ENCODE results near the gene GBX2. TPM values are rescaled to one million over a fixed set of nuclear protein-coding genes. Genes with fewer than 3 reads are reported as not detected.

The GBX2 gene
- total and polyA plus RNA-seq, 2 donors: 0.02 TPM; not detected in 1

GRCh38 chr2:236159778-236160170 lies 8.4 kb downstream of the GBX2 start:
- Histone ChIP-seq H3K9me3 (ENCODE audit: control insufficient read depth in 2 of 2, insufficient read depth in 1 of 2, low read length in 1 of 2) (no peaks in the 10 kb centered on the region), H3K27ac (ENCODE audit: low read depth in 1 of 2, low read length in 1 of 2) (no peak overlapping the region), H3K36me3 (ENCODE audit: control insufficient read depth in 2 of 2, insufficient read depth in 2 of 2, low read length in 1 of 2) (no peaks in the 10 kb centered on the region), H3K4me1 (ENCODE audit: control insufficient read depth in 2 of 2, insufficient read depth in 2 of 2, low read length in 2 of 2) (no peaks in the 10 kb centered on the region), H3K27me3 (ENCODE audit: control insufficient read depth in 2 of 2, insufficient read depth in 1 of 2, low read length in 1 of 2) (peaks cover 70 to 86% of the 10 kb centered on the region in 2 donors), H3K4me3 (ENCODE audit: low read length in 2 of 2) (no peak overlapping the region)
- 11% methylated on average over 33 of the region's 33 CpGs for WGBS
- DNase-seq (ENCODE audit: low read depth in 6 of 9, low spot score in 9 of 9): no peak

- peaks cover 64 to 80% of the 10 kb centered on the region in 2 donors for H3K27me3 ChIP-seq (ENCODE audit: control insufficient read depth in 2 of 2, insufficient read depth in 1 of 2, low read length in 1 of 2)
These were observed 9.0 kb downstream of the GBX2 start for GRCh38 chr2:236158969-236159777.

GRCh38 chr2:236157815-236158498 lies 10.2 kb downstream of the GBX2 start:
- Histone ChIP-seq H3K27me3 (ENCODE audit: control insufficient read depth in 2 of 2, insufficient read depth in 1 of 2, low read length in 1 of 2) (peaks cover 52 to 67% of the 10 kb centered on the region in 2 donors), H3K4me3 (ENCODE audit: low read length in 2 of 2) (no peak overlapping the region), H3K4me1 (ENCODE audit: control insufficient read depth in 2 of 2, insufficient read depth in 2 of 2, low read length in 2 of 2) (no peaks in the 10 kb centered on the region), H3K9me3 (ENCODE audit: control insufficient read depth in 2 of 2, insufficient read depth in 1 of 2, low read length in 1 of 2) (peaks cover 0 to 1% of the 10 kb centered on the region in 2 donors), H3K36me3 (ENCODE audit: control insufficient read depth in 2 of 2, insufficient read depth in 2 of 2, low read length in 1 of 2) (no peaks in the 10 kb centered on the region), H3K27ac (ENCODE audit: low read depth in 1 of 2, low read length in 1 of 2) (no peak overlapping the region)
- DNase-seq (ENCODE audit: low read depth in 6 of 9, low spot score in 9 of 9): no peak
- WGBS: 89% methylated on average over 10 of the region's 10 CpGs

More at GRCh38 chr2:236158969-236159777, 9.0 kb downstream of the GBX2 start:
- 11% methylated on average over 45 of the region's 45 CpGs for WGBS
- no peak overlapping the region for H3K4me3 ChIP-seq (ENCODE audit: low read length in 2 of 2)
- no peaks in the 10 kb centered on the region for H3K9me3 ChIP-seq (ENCODE audit: control insufficient read depth in 2 of 2, insufficient read depth in 1 of 2, low read length in 1 of 2)
- no peaks in the 10 kb centered on the region for H3K4me1 ChIP-seq (ENCODE audit: control insufficient read depth in 2 of 2, insufficient read depth in 2 of 2, low read length in 2 of 2)
- H3K36me3 ChIP-seq (ENCODE audit: control insufficient read depth in 2 of 2, insufficient read depth in 2 of 2, low read length in 1 of 2): no peaks in the 10 kb centered on the region
- no peak overlapping the region for H3K27ac ChIP-seq (ENCODE audit: low read depth in 1 of 2, low read length in 1 of 2)
- DNase-seq (ENCODE audit: low read depth in 6 of 9, low spot score in 9 of 9): no peak

- no peaks in the 10 kb centered on the region for H3K36me3 ChIP-seq (ENCODE audit: control insufficient read depth in 2 of 2, insufficient read depth in 2 of 2, low read length in 1 of 2)
- 89% methylated on average over 6 of the region's 6 CpGs for WGBS
- peaks cover 46 to 61% of the 10 kb centered on the region in 2 donors for H3K27me3 ChIP-seq (ENCODE audit: control insufficient read depth in 2 of 2, insufficient read depth in 1 of 2, low read length in 1 of 2)
These were observed 10.8 kb downstream of the GBX2 start for GRCh38 chr2:236157366-236157765.

GRCh38 chr2:236156860-236157194 lies 11.4 kb downstream of the GBX2 start:
- H3K4me1 ChIP-seq (ENCODE audit: control insufficient read depth in 2 of 2, insufficient read depth in 2 of 2, low read length in 2 of 2): no peaks in the 10 kb centered on the region
- H3K27me3 ChIP-seq (ENCODE audit: control insufficient read depth in 2 of 2, insufficient read depth in 1 of 2, low read length in 1 of 2): peaks cover 40 to 56% of the 10 kb centered on the region in 2 donors
- H3K36me3 ChIP-seq (ENCODE audit: control insufficient read depth in 2 of 2, insufficient read depth in 2 of 2, low read length in 1 of 2): no peaks in the 10 kb centered on the region
- no peak overlapping the region for H3K27ac ChIP-seq (ENCODE audit: low read depth in 1 of 2, low read length in 1 of 2)
- peaks cover 1 to 3% of the 10 kb centered on the region in 2 donors for H3K9me3 ChIP-seq (ENCODE audit: control insufficient read depth in 2 of 2, insufficient read depth in 1 of 2, low read length in 1 of 2)
- H3K4me3 ChIP-seq (ENCODE audit: low read length in 2 of 2): no peak overlapping the region
- DNase-seq (ENCODE audit: low read depth in 6 of 9, low spot score in 9 of 9): no peak
- 82% methylated on average over 7 of the region's 7 CpGs for WGBS

More at GRCh38 chr2:236157366-236157765, 10.8 kb downstream of the GBX2 start:
- Histone ChIP-seq H3K4me1 (ENCODE audit: control insufficient read depth in 2 of 2, insufficient read depth in 2 of 2, low read length in 2 of 2) (no peaks in the 10 kb centered on the region), H3K4me3 (ENCODE audit: low read length in 2 of 2) (no peak overlapping the region), H3K27ac (ENCODE audit: low read depth in 1 of 2, low read length in 1 of 2) (no peak overlapping the region), H3K9me3 (ENCODE audit: control insufficient read depth in 2 of 2, insufficient read depth in 1 of 2, low read length in 1 of 2) (peaks cover 1 to 3% of the 10 kb centered on the region in 2 donors)
- no peak for DNase-seq (ENCODE audit: low read depth in 6 of 9, low spot score in 9 of 9)

- Histone ChIP-seq H3K36me3 (ENCODE audit: control insufficient read depth in 2 of 2, insufficient read depth in 2 of 2, low read length in 1 of 2) (no peaks in the 10 kb centered on the region), H3K27ac (ENCODE audit: low read depth in 1 of 2, low read length in 1 of 2) (no peak overlapping the region), H3K4me1 (ENCODE audit: control insufficient read depth in 2 of 2, insufficient read depth in 2 of 2, low read length in 2 of 2) (no peaks in the 10 kb centered on the region), H3K4me3 (ENCODE audit: low read length in 2 of 2) (no peak overlapping the region), H3K9me3 (ENCODE audit: control insufficient read depth in 2 of 2, insufficient read depth in 1 of 2, low read length in 1 of 2) (peaks cover 1 to 3% of the 10 kb centered on the region in 2 donors), H3K27me3 (ENCODE audit: control insufficient read depth in 2 of 2, insufficient read depth in 1 of 2, low read length in 1 of 2) (peaks cover 35 to 51% of the 10 kb centered on the region in 2 donors)
- WGBS: 92% methylated on average over 16 of the region's 16 CpGs
- no peak for DNase-seq (ENCODE audit: low read depth in 6 of 9, low spot score in 9 of 9)
These were observed 11.9 kb downstream of the GBX2 start for GRCh38 chr2:236156095-236156859.

GRCh38 chr2:236155406-236155805 lies 12.8 kb downstream of the GBX2 start:
- H3K36me3 ChIP-seq (ENCODE audit: control insufficient read depth in 2 of 2, insufficient read depth in 2 of 2, low read length in 1 of 2): no peaks in the 10 kb centered on the region
- peaks cover 1 to 3% of the 10 kb centered on the region in 2 donors for H3K9me3 ChIP-seq (ENCODE audit: control insufficient read depth in 2 of 2, insufficient read depth in 1 of 2, low read length in 1 of 2)
- H3K27ac ChIP-seq (ENCODE audit: low read depth in 1 of 2, low read length in 1 of 2): no peak overlapping the region
- H3K4me3 ChIP-seq (ENCODE audit: low read length in 2 of 2): no peak overlapping the region
- WGBS: 86% methylated on average over 3 of the region's 3 CpGs
- DNase-seq (ENCODE audit: low read depth in 6 of 9, low spot score in 9 of 9): no peak
- peaks cover 26 to 42% of the 10 kb centered on the region in 2 donors for H3K27me3 ChIP-seq (ENCODE audit: control insufficient read depth in 2 of 2, insufficient read depth in 1 of 2, low read length in 1 of 2)
- no peaks in the 10 kb centered on the region for H3K4me1 ChIP-seq (ENCODE audit: control insufficient read depth in 2 of 2, insufficient read depth in 2 of 2, low read length in 2 of 2)

GRCh38 chr2:236146436-236146835 lies 21.8 kb downstream of the GBX2 start:
- H3K27me3 ChIP-seq (ENCODE audit: control insufficient read depth in 2 of 2, insufficient read depth in 1 of 2, low read length in 1 of 2): peaks cover 0 to 14% of the 10 kb centered on the region in 2 donors
- H3K36me3 ChIP-seq (ENCODE audit: control insufficient read depth in 2 of 2, insufficient read depth in 2 of 2, low read length in 1 of 2): no peaks in the 10 kb centered on the region
- no peak overlapping the region for H3K4me3 ChIP-seq (ENCODE audit: low read length in 2 of 2)
- no peak for DNase-seq (ENCODE audit: low read depth in 6 of 9, low spot score in 9 of 9)
- H3K9me3 ChIP-seq (ENCODE audit: control insufficient read depth in 2 of 2, insufficient read depth in 1 of 2, low read length in 1 of 2): no peaks in the 10 kb centered on the region
- no peaks in the 10 kb centered on the region for H3K4me1 ChIP-seq (ENCODE audit: control insufficient read depth in 2 of 2, insufficient read depth in 2 of 2, low read length in 2 of 2)
- no peak overlapping the region for H3K27ac ChIP-seq (ENCODE audit: low read depth in 1 of 2, low read length in 1 of 2)
- 97% methylated on average over 7 of the region's 7 CpGs for WGBS

GRCh38 chr2:236143811-236144210 lies 24.4 kb downstream of the GBX2 start:
- WGBS: 86% methylated on average over 10 of the region's 10 CpGs
- no peak overlapping the region for H3K27ac ChIP-seq (ENCODE audit: low read depth in 1 of 2, low read length in 1 of 2)
- H3K9me3 ChIP-seq (ENCODE audit: control insufficient read depth in 2 of 2, insufficient read depth in 1 of 2, low read length in 1 of 2): no peaks in the 10 kb centered on the region
- H3K27me3 ChIP-seq (ENCODE audit: control insufficient read depth in 2 of 2, insufficient read depth in 1 of 2, low read length in 1 of 2): peaks cover 0 to 14% of the 10 kb centered on the region in 2 donors
- no peak for DNase-seq (ENCODE audit: low read depth in 6 of 9, low spot score in 9 of 9)
- no peaks in the 10 kb centered on the region for H3K36me3 ChIP-seq (ENCODE audit: control insufficient read depth in 2 of 2, insufficient read depth in 2 of 2, low read length in 1 of 2)
- H3K4me1 ChIP-seq (ENCODE audit: control insufficient read depth in 2 of 2, insufficient read depth in 2 of 2, low read length in 2 of 2): no peaks in the 10 kb centered on the region
- H3K4me3 ChIP-seq (ENCODE audit: low read length in 2 of 2): no peak overlapping the region
